Retinal pigment epithelial cell (primary cell): ENCODE data around the gene MAGI2.
A peak's percentile ranks its signal among the peaks of the same experiment; 100 is the strongest.

Experiments used
- DNase-seq: peaks from one replicate; pipeline ENCODE4 v3.0.0-alpha.2; 2010; ENCODE audit warnings: low read depth
- H3K4me3 ChIP-seq: 2 replicates; pipeline ENCODE4 v1.5.1; 2011; ENCODE audit warnings: mild to moderate bottlenecking, low read length, control low read depth, moderate library complexity
- TF ChIP-seq, protein P1 (sequence below): conservative IDR thresholded peaks from 2 replicates; pipeline ENCODE4 v1.5.1; 2011; ENCODE audit warnings: low read depth, low read length, control low read depth, inconsistent platforms

The MAGI2 gene

DNA sequence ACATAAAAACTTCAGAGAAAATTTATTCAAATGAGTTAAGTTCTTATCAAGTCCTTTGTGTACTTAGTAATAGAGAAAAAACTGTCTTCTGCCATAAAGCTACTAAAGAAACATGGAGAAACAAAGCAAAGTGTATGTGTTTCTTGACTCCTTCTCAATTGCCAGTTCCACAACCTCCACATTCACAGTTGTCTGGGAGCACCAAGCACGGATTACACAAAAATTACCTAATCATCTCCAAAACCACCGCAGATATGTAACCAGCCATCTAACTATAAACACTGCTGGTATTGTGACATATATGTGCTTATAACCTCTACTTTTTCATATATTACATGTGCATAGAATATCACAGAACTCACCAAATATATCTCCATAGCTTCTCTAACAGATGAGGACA, 23.1 kb downstream of the MAGI2 start:
- TF ChIP-seq, protein P1, sequence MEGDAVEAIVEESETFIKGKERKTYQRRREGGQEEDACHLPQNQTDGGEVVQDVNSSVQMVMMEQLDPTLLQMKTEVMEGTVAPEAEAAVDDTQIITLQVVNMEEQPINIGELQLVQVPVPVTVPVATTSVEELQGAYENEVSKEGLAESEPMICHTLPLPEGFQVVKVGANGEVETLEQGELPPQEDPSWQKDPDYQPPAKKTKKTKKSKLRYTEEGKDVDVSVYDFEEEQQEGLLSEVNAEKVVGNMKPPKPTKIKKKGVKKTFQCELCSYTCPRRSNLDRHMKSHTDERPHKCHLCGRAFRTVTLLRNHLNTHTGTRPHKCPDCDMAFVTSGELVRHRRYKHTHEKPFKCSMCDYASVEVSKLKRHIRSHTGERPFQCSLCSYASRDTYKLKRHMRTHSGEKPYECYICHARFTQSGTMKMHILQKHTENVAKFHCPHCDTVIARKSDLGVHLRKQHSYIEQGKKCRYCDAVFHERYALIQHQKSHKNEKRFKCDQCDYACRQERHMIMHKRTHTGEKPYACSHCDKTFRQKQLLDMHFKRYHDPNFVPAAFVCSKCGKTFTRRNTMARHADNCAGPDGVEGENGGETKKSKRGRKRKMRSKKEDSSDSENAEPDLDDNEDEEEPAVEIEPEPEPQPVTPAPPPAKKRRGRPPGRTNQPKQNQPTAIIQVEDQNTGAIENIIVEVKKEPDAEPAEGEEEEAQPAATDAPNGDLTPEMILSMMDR = no peak
- H3K4me3 ChIP-seq = no peak overlapping the region
- DNase-seq = no peak

- no peak for DNase-seq
- H3K4me3 ChIP-seq = no peak overlapping the region
- TF ChIP-seq, protein P1 = no peak
Observed at GRCh38 chr7:79425665-79426064, 27.8 kb downstream of the MAGI2 start.

GRCh38 chr7:79421751-79422150, 31.7 kb downstream of the MAGI2 start:
- TF ChIP-seq, protein P1 = no peak
- H3K4me3 ChIP-seq = no peak overlapping the region
- DNase-seq = no peak

DNA sequence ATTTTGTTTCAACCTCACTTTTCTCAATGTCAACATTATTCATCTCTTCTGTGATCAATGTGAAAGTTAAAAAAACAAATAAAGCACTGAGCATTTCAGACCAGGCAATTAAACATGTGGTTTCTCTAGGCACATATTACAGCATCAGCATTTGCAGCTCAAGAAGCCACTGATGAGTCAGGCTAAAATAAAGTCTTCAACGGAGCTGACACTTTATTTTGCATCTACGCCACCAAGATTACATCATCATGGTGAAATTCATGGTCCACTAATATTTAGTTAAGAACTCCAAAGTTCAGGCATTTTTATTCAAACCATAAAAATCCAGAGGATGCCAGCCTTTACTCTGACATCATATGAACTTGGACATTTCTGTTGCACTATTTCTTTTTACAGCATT, 33.0 kb downstream of the MAGI2 start:
- no peak overlapping the region for H3K4me3 ChIP-seq
- TF ChIP-seq, protein P1 = no peak
- peak; percentile 43 for DNase-seq

DNA sequence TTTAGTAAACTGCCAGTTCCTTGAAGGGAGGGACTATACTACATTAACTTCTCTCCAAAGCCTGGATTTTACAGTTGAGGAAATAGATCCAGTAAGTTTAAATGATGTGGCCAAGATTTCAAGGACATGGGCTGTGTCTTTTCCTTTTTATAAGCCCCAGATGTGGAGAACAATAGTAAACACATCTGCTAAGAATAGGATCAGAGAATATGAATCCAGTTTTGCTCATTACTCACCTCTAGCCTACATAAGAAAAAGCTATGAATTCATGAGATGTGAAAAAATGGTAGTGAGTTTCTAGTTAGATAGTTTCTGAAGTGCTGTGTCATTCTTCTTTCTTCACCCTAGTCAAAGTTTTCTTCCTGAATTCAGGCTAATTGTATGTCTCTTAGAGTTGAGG, 38.6 kb downstream of the MAGI2 start:
- no peak for DNase-seq
- TF ChIP-seq, protein P1 = no peak
- H3K4me3 ChIP-seq = no peak overlapping the region

DNA sequence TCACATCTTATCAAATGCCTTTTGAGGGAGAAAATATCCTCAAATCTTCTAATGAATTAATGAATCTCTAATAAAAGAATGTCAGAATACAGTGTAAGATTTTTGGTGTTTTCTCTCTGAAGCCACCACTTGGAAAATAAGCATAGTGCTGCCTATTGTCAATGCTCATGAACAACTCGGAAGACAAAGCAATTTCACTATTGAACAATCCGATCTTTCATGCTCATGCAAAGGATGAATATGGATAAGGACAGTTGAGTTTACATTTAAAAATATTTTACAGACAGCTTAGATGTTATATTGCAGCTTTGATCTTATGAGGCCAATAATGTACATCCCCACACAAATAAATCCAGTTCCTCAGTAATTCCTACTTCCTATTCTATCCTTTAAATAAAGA, 40.6 kb downstream of the MAGI2 start:
- TF ChIP-seq, protein P1 = no peak
- H3K4me3 ChIP-seq = no peak overlapping the region
- no peak for DNase-seq

DNA sequence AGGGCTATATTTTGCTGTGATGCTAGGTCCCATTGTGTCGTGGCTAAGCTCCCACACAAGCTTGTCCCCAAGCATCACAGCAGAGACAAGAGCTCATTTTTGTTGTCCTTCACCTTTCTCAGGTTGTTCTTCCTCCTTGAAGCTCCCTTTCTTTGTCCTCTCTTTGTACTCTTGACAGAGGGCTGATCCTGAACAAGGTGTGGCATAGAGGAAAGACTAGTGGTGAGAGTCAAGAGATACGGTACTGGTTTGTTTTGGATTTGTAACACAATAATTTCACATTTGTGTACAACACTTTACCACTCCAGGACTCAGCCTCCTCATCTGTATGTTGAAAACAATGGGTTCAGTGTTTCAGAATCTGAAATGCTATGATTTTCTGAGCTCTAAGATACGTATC, 41.0 kb downstream of the MAGI2 start:
- TF ChIP-seq, protein P1 = no peak
- no peak for DNase-seq
- no peak overlapping the region for H3K4me3 ChIP-seq
